Large intestine (tissue), 12 donors: ENCODE data around the gene RPS19BP1. TPM values are rescaled to one million over a fixed set of nuclear protein-coding genes. Genes with fewer than 3 reads are reported as not detected.

ENCODE experiments used
- DNase-seq, 2 donors: peaks; one replicate each; pipeline versions ENCODE4 v3.0.0 to v3.0.0-alpha.2; 2013
- H3K27ac ChIP-seq: one replicate; pipeline ENCODE4 v1.5.1; 2013; ENCODE audit warnings: low read length
- H3K27me3 ChIP-seq: 2 replicates; pipeline ENCODE4 v1.6.1; 2013; ENCODE audit warnings: low read length; ENCODE audit not compliant: control insufficient read depth, insufficient read depth
- H3K36me3 ChIP-seq: 2 replicates; pipeline ENCODE4 v1.6.1; 2013; ENCODE audit warnings: low read length; ENCODE audit not compliant: control insufficient read depth, insufficient read depth
- H3K4me1 ChIP-seq: one replicate; pipeline ENCODE4 v1.6.1; 2013; ENCODE audit warnings: low read length; ENCODE audit not compliant: control insufficient read depth, insufficient read depth
- H3K4me3 ChIP-seq: one replicate; pipeline ENCODE4 v1.5.1; 2013; ENCODE audit warnings: low read length
- H3K9me3 ChIP-seq: one replicate; pipeline ENCODE4 v1.6.1; 2013; ENCODE audit warnings: mild to moderate bottlenecking, low read depth, low read length, moderate library complexity; ENCODE audit not compliant: control insufficient read depth
- WGBS: methylation state at CpG from one replicate; pipeline ENCODE4 v1.1.5; 2013; ENCODE audit warnings: low lambda C conversion rate; ENCODE audit not compliant: insufficient coverage; 5-methylcytosine and 5-hydroxymethylcytosine counted together
- long read RNA-seq, 11 donors: transcript quantifications; one replicate each; lab custom pipeline, GENCODE V29; 2026
- polyA plus RNA-seq: library from polyadenylated mRNA; unstranded; fragments of 120-200 nt; gene quantifications from one replicate; pipeline ENCODE4 v1.2.1, GENCODE V29; 2013

Gene RPS19BP1
- 57.2 TPM for polyA plus RNA-seq
- long read RNA-seq, donor 1, transcript RPS19BP1-201 (4 exons, 927 nt): major isoform, 27 of 32 reads
- long read RNA-seq, donor 1, partial matches to known transcripts: 0 of 32 reads
- long read RNA-seq, donor 1, other reads (novel, unspliced or antisense): 0 of 32 reads
- long read RNA-seq, donor 2, transcript RPS19BP1-201 (4 exons, 927 nt): major isoform, 54 of 82 reads
- long read RNA-seq, donor 2, transcript RPS19BP1-203 (3 exons, 852 nt): minor isoform, 7 of 82 reads
- long read RNA-seq, donor 2, partial matches to known transcripts: 19 of 82 reads
- long read RNA-seq, donor 2, other reads (novel, unspliced or antisense): 0 of 82 reads
- long read RNA-seq, donor 3, transcript RPS19BP1-201 (4 exons, 927 nt): major isoform, 83 of 108 reads
- long read RNA-seq, donor 3, transcript RPS19BP1-203 (3 exons, 852 nt): minor isoform, 17 of 108 reads
- long read RNA-seq, donor 3, partial matches to known transcripts: 0 of 108 reads
- long read RNA-seq, donor 3, other reads (novel, unspliced or antisense): 0 of 108 reads
- long read RNA-seq, donor 4, transcript RPS19BP1-201 (4 exons, 927 nt): major isoform, 9 of 10 reads
- long read RNA-seq, donor 4, partial matches to known transcripts: 0 of 10 reads
- long read RNA-seq, donor 4, other reads (novel, unspliced or antisense): 0 of 10 reads
- long read RNA-seq, donor 5, transcript RPS19BP1-201 (4 exons, 927 nt): major isoform, 28 of 31 reads
- long read RNA-seq, donor 5, partial matches to known transcripts: 0 of 31 reads
- long read RNA-seq, donor 5, other reads (novel, unspliced or antisense): 0 of 31 reads
- long read RNA-seq, donor 6, transcript RPS19BP1-203 (3 exons, 852 nt): minor isoform, 8 of 41 reads
- long read RNA-seq, donor 6, transcript RPS19BP1-201 (4 exons, 927 nt): major isoform, 32 of 41 reads
- long read RNA-seq, donor 6, partial matches to known transcripts: 0 of 41 reads
- long read RNA-seq, donor 6, other reads (novel, unspliced or antisense): 0 of 41 reads
- long read RNA-seq, donor 7, transcript RPS19BP1-201 (4 exons, 927 nt): major isoform, 13 of 17 reads
- long read RNA-seq, donor 7, partial matches to known transcripts: 0 of 17 reads
- long read RNA-seq, donor 7, other reads (novel, unspliced or antisense): 0 of 17 reads
- long read RNA-seq, donor 8, transcript RPS19BP1-201 (4 exons, 927 nt): major isoform, 51 of 53 reads
- long read RNA-seq, donor 8, partial matches to known transcripts: 0 of 53 reads
- long read RNA-seq, donor 8, other reads (novel, unspliced or antisense): 0 of 53 reads
- long read RNA-seq, donor 9, transcript RPS19BP1-201 (4 exons, 927 nt): major isoform, 48 of 60 reads
- long read RNA-seq, donor 9, transcript RPS19BP1-203 (3 exons, 852 nt): minor isoform, 10 of 60 reads
- long read RNA-seq, donor 9, partial matches to known transcripts: 0 of 60 reads
- long read RNA-seq, donor 9, other reads (novel, unspliced or antisense): 0 of 60 reads
- long read RNA-seq, donor 10, transcript RPS19BP1-203 (3 exons, 852 nt): minor isoform, 7 of 48 reads
- long read RNA-seq, donor 10, transcript RPS19BP1-201 (4 exons, 927 nt): major isoform, 39 of 48 reads
- long read RNA-seq, donor 10, partial matches to known transcripts: 0 of 48 reads
- long read RNA-seq, donor 10, other reads (novel, unspliced or antisense): 0 of 48 reads
- long read RNA-seq, donor 11, transcript RPS19BP1-201 (4 exons, 927 nt): major isoform, 21 of 26 reads
- long read RNA-seq, donor 11, partial matches to known transcripts: 0 of 26 reads
- long read RNA-seq, donor 11, other reads (novel, unspliced or antisense): 0 of 26 reads

DNA sequence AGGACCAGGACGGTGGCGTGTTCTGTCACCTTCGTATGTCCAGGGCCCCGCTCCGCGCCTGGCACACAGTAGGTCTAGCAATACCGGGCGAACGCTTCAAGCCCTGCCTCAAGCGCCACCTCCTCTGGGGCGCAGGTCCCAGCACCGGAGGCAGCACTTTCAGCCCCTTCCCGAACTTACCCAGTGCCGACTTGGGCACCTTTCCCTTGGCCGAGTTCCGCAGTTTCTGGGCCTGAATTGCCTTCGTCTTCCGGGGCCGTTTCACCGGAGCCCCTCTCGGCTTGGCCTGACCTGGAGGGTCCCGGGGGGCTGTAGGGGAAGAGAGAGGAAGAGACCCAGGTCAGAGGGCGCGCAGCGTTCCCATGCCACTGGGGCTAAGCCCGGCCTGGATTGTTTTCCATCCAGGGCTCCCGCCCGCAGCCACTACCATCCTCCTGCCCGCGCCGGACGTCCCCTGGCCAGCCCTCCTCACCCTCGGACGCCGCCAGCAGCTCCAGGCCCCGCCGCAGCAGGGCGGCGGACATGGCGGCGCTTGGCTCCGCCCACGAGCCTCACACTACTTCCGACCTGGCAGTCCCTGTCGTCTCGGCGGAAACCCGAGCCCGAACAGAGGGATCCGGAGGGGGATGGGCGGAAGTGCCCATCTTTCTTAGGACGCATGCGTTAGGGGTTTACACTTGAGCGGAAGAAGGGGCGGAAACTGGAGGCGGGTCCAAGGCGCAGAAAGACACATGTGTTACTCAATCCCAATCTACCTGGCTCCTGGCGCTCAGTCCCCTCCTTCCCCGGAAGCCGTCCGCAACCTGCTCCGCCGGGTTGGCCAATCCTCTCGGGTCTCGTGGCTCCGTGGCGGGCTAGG is at the start of gene RPS19BP1:
TSS of gene RPS19BP1 (minus strand) at position 534 of the 859 bp plus-strand sequence. CDS start at position 524, 10 bp downstream.
- Histone ChIP-seq H3K4me1 (peaks cover 42% of the 10 kb centered on the region), H3K9me3 (no peaks in the 10 kb centered on the region), H3K27me3 (no peaks in the 10 kb centered on the region), H3K27ac (peak within 1 kb of the TSS; percentile 77), H3K36me3 (peaks cover 31% of the 10 kb centered on the region), H3K4me3 (peak within 1 kb of the TSS; percentile 95)
- WGBS: no CpG with 5 or more reads among the region's 67 CpGs
- DNase-seq: peak; percentile 100

GRCh38 chr22:39581303-39581702 is 48.8 kb upstream of the RPS19BP1 start:
- no peak for DNase-seq
- no peaks in the 10 kb centered on the region for H3K36me3 ChIP-seq
- no peak overlapping the region for H3K4me3 ChIP-seq
- no peak overlapping the region for H3K27ac ChIP-seq
- H3K4me1 ChIP-seq: no peaks in the 10 kb centered on the region
- peaks cover 4% of the 10 kb centered on the region for H3K9me3 ChIP-seq
- WGBS: no CpG with 5 or more reads among the region's 8 CpGs
- peaks cover 24% of the 10 kb centered on the region for H3K27me3 ChIP-seq

DNA sequence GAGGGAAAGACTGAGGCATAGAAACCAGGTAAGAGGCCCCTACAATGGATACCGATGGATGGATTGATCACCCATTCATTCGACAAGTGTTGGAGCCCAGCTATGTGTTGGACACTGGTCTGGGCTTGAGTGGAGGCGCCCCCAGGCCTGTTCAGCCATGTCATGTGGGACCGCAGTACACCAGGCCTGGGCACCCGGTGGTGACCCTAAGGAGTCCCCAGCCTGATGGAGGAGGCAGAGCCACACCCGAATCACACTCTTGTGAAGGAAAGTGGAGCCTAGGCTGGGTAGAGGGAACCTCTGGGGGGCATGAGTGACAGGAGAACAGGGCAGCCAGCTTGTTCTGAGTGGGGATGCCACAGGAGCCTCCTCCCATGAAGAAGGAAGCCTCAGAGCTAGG is 48.2 kb upstream of the RPS19BP1 start:
- Histone ChIP-seq H3K9me3 (peaks cover 4% of the 10 kb centered on the region), H3K36me3 (no peaks in the 10 kb centered on the region), H3K4me3 (no peak overlapping the region), H3K27ac (no peak overlapping the region), H3K27me3 (peaks cover 27% of the 10 kb centered on the region), H3K4me1 (no peaks in the 10 kb centered on the region)
- DNase-seq: no peak
- WGBS: no CpG with 5 or more reads among the region's 6 CpGs

GRCh38 chr22:39580006-39580441 is 47.5 kb upstream of the RPS19BP1 start:
- Histone ChIP-seq H3K36me3 (no peaks in the 10 kb centered on the region), H3K27ac (no peak overlapping the region), H3K27me3 (peaks cover 27% of the 10 kb centered on the region), H3K4me1 (no peaks in the 10 kb centered on the region), H3K9me3 (peaks cover 4% of the 10 kb centered on the region), H3K4me3 (no peak overlapping the region)
- DNase-seq: no peak
- WGBS: no CpG with 5 or more reads among the region's 5 CpGs

- peaks cover 21% of the 10 kb centered on the region for H3K27me3 ChIP-seq
- no peak for DNase-seq
Observed at GRCh38 chr22:39577900-39578299, 45.4 kb upstream of the RPS19BP1 start.

GRCh38 chr22:39577366-39577765 is 44.8 kb upstream of the RPS19BP1 start:
- Histone ChIP-seq H3K9me3 (no peaks in the 10 kb centered on the region), H3K4me3 (no peak overlapping the region), H3K36me3 (no peaks in the 10 kb centered on the region), H3K27ac (no peak overlapping the region), H3K4me1 (no peaks in the 10 kb centered on the region), H3K27me3 (peaks cover 21% of the 10 kb centered on the region)
- WGBS: no CpG with 5 or more reads among the region's 21 CpGs
- DNase-seq: no peak

More at GRCh38 chr22:39577900-39578299, 45.4 kb upstream of the RPS19BP1 start:
- Histone ChIP-seq H3K9me3 (peaks cover under 1% of the 10 kb centered on the region), H3K36me3 (no peaks in the 10 kb centered on the region), H3K4me1 (no peaks in the 10 kb centered on the region), H3K4me3 (no peak overlapping the region), H3K27ac (no peak overlapping the region)
- WGBS: no CpG with 5 or more reads among the region's 7 CpGs

GRCh38 chr22:39576027-39576426 is 43.5 kb upstream of the RPS19BP1 start:
- H3K27ac ChIP-seq: no peak overlapping the region
- H3K9me3 ChIP-seq: no peaks in the 10 kb centered on the region
- no peaks in the 10 kb centered on the region for H3K4me1 ChIP-seq
- no peaks in the 10 kb centered on the region for H3K36me3 ChIP-seq
- no CpG with 5 or more reads among the region's 4 CpGs for WGBS
- DNase-seq: no peak
- H3K27me3 ChIP-seq: peaks cover 21% of the 10 kb centered on the region
- H3K4me3 ChIP-seq: no peak overlapping the region

DNA sequence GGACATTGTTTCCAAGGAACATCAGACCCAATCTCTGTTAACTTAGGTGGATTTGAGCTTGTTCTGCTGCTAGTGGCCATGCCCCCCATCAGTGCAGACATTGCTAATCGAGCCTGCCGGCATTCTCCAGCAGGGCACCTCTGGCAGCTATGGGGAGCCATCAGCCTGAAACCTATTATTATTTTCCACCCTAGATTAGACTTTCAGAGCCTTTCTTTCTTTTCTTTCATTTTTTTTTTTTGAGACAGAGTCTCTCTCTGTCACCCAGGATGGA is 42.9 kb upstream of the RPS19BP1 start:
- WGBS: no CpG with 5 or more reads among the region's 2 CpGs
- peaks cover 17% of the 10 kb centered on the region for H3K27me3 ChIP-seq

More for the DNA sequence above, 42.9 kb upstream of the RPS19BP1 start:
- Histone ChIP-seq H3K4me3 (no peak overlapping the region), H3K27ac (no peak overlapping the region), H3K4me1 (no peaks in the 10 kb centered on the region), H3K36me3 (no peaks in the 10 kb centered on the region), H3K9me3 (no peaks in the 10 kb centered on the region)
- no peak for DNase-seq
